ENCODE results near the gene TWSG1. TPM values are rescaled to one million over a fixed set of nuclear protein-coding genes. Genes with fewer than 3 reads are reported as not detected.

The TWSG1 gene
- polyA plus RNA-seq, 2 of the 4 experiments (the other 2 are of a cell fraction), result 20.6 to 38.3 TPM

DNA sequence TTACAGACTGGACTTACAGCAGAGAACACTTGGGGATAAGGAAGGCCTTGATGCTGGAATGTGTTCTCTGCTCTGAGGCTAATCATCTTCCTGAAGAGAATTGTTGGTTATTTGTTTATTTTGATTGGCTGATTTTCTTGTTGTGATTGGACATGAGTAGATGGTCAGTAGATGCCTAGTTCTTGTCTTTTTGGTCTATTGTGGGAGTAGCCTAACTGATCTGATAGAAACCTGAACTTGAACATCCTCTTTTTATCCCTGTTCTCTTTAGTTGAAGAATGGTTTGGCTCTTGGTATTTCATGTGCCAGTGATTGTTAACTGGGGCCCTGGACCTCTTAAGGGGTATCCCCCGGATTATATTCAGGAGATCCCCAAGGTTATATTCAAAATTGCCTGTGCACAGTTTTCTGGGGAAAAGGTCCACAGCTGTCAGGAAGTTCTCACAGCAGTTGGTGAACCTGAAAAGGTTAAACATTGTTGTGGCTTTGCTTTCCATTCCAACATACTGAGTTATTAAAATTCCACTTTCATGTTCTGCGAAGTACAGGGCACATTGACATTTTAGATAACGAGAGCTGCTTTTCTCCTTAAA, 13.6 kb downstream of the TWSG1 start:
- Histone ChIP-seq H3K27ac (no peak overlapping the region), H3K4me1 (peaks cover 18% of the 10 kb centered on the region), H3K4me3 (no peak overlapping the region), H3K9me3 (no peaks in the 10 kb centered on the region), H3K4me2 (peak overlapping the region; percentile 66)
- no peak for FAIRE-seq
- ATAC-seq, result no peak
- TF ChIP-seq RFX5 (IDR thresholded peaks at IDR 0.05), result no peak
- TF ChIP-seq POLR2A (IDR thresholded peaks at IDR 0.05; ENCODE audit: low read length), result no peak
- no peak for TF ChIP-seq KDM5A (IDR thresholded peaks at IDR 0.05)
- no peak for TF ChIP-seq HDAC2 (IDR thresholded peaks at IDR 0.05)
- no peak for TF ChIP-seq EP300 (IDR thresholded peaks at IDR 0.05)
- no peak for TF ChIP-seq FOSL2 (IDR thresholded peaks at IDR 0.05)
- TF ChIP-seq FOSL2 (CRISPR knock-in tag; IDR thresholded peaks at IDR 0.05), result no peak
- TF ChIP-seq NFE2L2 (conservative IDR thresholded peaks at IDR 0.05; ENCODE audit: low read length), result no peak
- 9% methylated on average over 3 of the region's 3 CpGs for WGBS (ENCODE audit: missing lambda C conversion rate)
- ChIA-PET POLR2A (no interaction called here), CTCF (no interaction called here)
- no peak for DNase-seq (ENCODE audit: low read depth in 1 of 2, low spot score in 1 of 2)

DNA sequence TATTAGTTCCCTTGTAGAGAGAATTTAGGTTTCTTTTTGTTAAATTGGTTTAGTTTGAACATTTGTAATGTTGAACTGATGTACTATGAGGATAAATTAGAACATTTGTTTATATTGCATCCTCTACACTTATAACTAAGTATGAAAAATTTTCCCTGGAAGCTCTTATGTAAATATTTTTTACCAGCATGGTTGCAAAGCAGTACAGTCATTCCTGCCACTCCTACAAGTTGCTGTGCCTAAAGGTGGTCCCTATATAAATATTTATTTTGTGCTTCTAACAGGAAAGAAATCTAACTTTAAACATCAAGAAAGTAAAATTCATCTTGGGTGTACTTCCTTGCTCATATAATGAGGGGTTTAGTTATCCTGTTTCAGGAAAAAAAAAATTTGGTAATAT, 14.2 kb downstream of the TWSG1 start:
- peak overlapping the region; percentile 66 for H3K4me2 ChIP-seq
- ChIA-PET CTCF (no interaction called here), POLR2A (no interaction called here)
- peaks cover 18% of the 10 kb centered on the region for H3K4me1 ChIP-seq
- H3K4me3 ChIP-seq, result no peak overlapping the region
- FAIRE-seq, result no peak
- no peak for TF ChIP-seq BHLHE40 (IDR thresholded peaks at IDR 0.05; ENCODE audit: low read depth, low read length)
- TF ChIP-seq PHF8 (IDR thresholded peaks at IDR 0.05; ENCODE audit: borderline replicate concordance, low read depth), result no peak
- TF ChIP-seq ZC3H11A (IDR thresholded peaks at IDR 0.05), result no peak
- TF ChIP-seq JUN (IDR thresholded peaks at IDR 0.05), result no peak
- no peak for TF ChIP-seq MAFK (IDR thresholded peaks at IDR 0.05; ENCODE audit: partially characterized antibody)
- TF ChIP-seq, protein P1, sequence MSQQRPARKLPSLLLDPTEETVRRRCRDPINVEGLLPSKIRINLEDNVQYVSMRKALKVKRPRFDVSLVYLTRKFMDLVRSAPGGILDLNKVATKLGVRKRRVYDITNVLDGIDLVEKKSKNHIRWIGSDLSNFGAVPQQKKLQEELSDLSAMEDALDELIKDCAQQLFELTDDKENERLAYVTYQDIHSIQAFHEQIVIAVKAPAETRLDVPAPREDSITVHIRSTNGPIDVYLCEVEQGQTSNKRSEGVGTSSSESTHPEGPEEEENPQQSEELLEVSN (IDR thresholded peaks at IDR 0.05; ENCODE audit: borderline replicate concordance, low read depth), result no peak
- no peak for TF ChIP-seq MAZ (IDR thresholded peaks at IDR 0.05; ENCODE audit: borderline replicate concordance, low read depth, low read length)
- no peak for TF ChIP-seq RFX5 (IDR thresholded peaks at IDR 0.05)
- TF ChIP-seq, protein P2, sequence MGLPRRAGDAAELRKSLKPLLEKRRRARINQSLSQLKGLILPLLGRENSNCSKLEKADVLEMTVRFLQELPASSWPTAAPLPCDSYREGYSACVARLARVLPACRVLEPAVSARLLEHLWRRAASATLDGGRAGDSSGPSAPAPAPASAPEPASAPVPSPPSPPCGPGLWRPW (IDR thresholded peaks at IDR 0.05), result no peak
- TF ChIP-seq, protein P3, sequence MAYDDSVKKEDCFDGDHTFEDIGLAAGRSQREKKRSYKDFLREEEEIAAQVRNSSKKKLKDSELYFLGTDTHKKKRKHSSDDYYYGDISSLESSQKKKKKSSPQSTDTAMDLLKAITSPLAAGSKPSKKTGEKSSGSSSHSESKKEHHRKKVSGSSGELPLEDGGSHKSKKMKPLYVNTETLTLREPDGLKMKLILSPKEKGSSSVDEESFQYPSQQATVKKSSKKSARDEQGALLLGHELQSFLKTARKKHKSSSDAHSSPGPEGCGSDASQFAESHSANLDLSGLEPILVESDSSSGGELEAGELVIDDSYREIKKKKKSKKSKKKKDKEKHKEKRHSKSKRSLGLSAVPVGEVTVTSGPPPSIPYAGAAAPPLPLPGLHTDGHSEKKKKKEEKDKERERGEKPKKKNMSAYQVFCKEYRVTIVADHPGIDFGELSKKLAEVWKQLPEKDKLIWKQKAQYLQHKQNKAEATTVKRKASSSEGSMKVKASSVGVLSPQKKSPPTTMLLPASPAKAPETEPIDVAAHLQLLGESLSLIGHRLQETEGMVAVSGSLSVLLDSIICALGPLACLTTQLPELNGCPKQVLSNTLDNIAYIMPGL (CRISPR knock-in tag; IDR thresholded peaks at IDR 0.05; ENCODE audit: borderline replicate concordance), result no peak
- TF ChIP-seq RAD21 (conservative IDR thresholded peaks at IDR 0.05 in 1 of 2, IDR thresholded peaks at IDR 0.05 in 1 of 2), result no peak
- TF ChIP-seq EHMT2 (IDR thresholded peaks at IDR 0.05; ENCODE audit: low read depth), result no peak
- no peak for TF ChIP-seq CBX2 (IDR thresholded peaks at IDR 0.05; ENCODE audit: borderline replicate concordance, low read depth)
- TF ChIP-seq, protein P4, sequence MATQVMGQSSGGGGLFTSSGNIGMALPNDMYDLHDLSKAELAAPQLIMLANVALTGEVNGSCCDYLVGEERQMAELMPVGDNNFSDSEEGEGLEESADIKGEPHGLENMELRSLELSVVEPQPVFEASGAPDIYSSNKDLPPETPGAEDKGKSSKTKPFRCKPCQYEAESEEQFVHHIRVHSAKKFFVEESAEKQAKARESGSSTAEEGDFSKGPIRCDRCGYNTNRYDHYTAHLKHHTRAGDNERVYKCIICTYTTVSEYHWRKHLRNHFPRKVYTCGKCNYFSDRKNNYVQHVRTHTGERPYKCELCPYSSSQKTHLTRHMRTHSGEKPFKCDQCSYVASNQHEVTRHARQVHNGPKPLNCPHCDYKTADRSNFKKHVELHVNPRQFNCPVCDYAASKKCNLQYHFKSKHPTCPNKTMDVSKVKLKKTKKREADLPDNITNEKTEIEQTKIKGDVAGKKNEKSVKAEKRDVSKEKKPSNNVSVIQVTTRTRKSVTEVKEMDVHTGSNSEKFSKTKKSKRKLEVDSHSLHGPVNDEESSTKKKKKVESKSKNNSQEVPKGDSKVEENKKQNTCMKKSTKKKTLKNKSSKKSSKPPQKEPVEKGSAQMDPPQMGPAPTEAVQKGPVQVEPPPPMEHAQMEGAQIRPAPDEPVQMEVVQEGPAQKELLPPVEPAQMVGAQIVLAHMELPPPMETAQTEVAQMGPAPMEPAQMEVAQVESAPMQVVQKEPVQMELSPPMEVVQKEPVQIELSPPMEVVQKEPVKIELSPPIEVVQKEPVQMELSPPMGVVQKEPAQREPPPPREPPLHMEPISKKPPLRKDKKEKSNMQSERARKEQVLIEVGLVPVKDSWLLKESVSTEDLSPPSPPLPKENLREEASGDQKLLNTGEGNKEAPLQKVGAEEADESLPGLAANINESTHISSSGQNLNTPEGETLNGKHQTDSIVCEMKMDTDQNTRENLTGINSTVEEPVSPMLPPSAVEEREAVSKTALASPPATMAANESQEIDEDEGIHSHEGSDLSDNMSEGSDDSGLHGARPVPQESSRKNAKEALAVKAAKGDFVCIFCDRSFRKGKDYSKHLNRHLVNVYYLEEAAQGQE (IDR thresholded peaks at IDR 0.05), result no peak
- TF ChIP-seq FOSB (CRISPR knock-in tag; IDR thresholded peaks at IDR 0.05), result no peak
- TF ChIP-seq, protein P5, sequence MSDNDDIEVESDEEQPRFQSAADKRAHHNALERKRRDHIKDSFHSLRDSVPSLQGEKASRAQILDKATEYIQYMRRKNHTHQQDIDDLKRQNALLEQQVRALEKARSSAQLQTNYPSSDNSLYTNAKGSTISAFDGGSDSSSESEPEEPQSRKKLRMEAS (IDR thresholded peaks at IDR 0.05), result no peak
- no peak for TF ChIP-seq GATA3 (IDR thresholded peaks at IDR 0.05; ENCODE audit: borderline replicate concordance)
- TF ChIP-seq ZSCAN20 (CRISPR knock-in tag; IDR thresholded peaks at IDR 0.05), result no peak
- no peak overlapping the region for H3K27ac ChIP-seq
- ATAC-seq, result no peak
- H3K9me3 ChIP-seq, result no peaks in the 10 kb centered on the region
- no peak for DNase-seq (ENCODE audit: low read depth in 1 of 2, low spot score in 1 of 2)
